CD4-positive, alpha-beta T cell (primary cell): ENCODE results near the gene RNF223. TPM values are rescaled to one million over a fixed set of nuclear protein-coding genes. Genes with fewer than 3 reads are reported as not detected.

Experiments
- ATAC-seq: fragments of 200-7000 bp; cut with Tn5 transposase; one replicate; pipeline ENCODE4 v1.10.0; 2022; ENCODE audit warnings: mild to moderate bottlenecking; ENCODE audit not compliant: poor library complexity
- CTCF ChIA-PET: fragments of 350-600 bp; sonication (Branson Sonifier 250); formaldehyde crosslinking; loops from one replicate; lab custom pipeline; 2021; ENCODE audit warnings: antibody characterized with exemption, inconsistent platforms; lab: Charles Lee
- POLR2A ChIA-PET: fragments of 350-600 bp; sonication (Branson Sonifier 250); formaldehyde crosslinking; loops from one replicate; lab custom pipeline; 2021; ENCODE audit warnings: antibody characterized with exemption, inconsistent platforms; lab: Charles Lee
- DNase-seq, 14 experiments: peaks; one replicate each; pipeline ENCODE4 v3.0.0-alpha.2; 2013 to 2020; ENCODE audit warnings: mixed read lengths in 2 of 14
- H3K27ac ChIP-seq, 2 donors: one replicate each; pipeline versions ENCODE4 v1.5.1 to v1.7.0; 2013; ENCODE audit warnings: low read length in 2 of 2, low read depth in 1 of 2, mild to moderate bottlenecking in 1 of 2
- H3K27me3 ChIP-seq, 2 experiments: 1 replicate in 1 of 2; 2 replicates in 1 of 2; pipeline versions ENCODE4 v1.6.1 to v1.7.0; 2013; ENCODE audit warnings: low read length in 2 of 2, control low read depth in 1 of 2, mild to moderate bottlenecking in 1 of 2, moderate library complexity in 1 of 2; ENCODE audit not compliant: insufficient read depth in 2 of 2, control insufficient read depth in 1 of 2
- H3K36me3 ChIP-seq: one replicate; pipeline ENCODE4 v1.6.1; 2013; ENCODE audit warnings: low read length, control low read depth; ENCODE audit not compliant: insufficient read depth
- H3K4me1 ChIP-seq: one replicate; pipeline ENCODE4 v1.6.1; 2013; ENCODE audit warnings: low read length, control low read depth; ENCODE audit not compliant: insufficient read depth
- H3K4me3 ChIP-seq: one replicate; pipeline ENCODE4 v1.5.1; 2013; ENCODE audit warnings: mild to moderate bottlenecking, low read length, moderate library complexity
- H3K9me3 ChIP-seq, 2 experiments: 1 replicate in 1 of 2; 2 replicates in 1 of 2; pipeline versions ENCODE4 v1.6.1 to v1.7.0; 2013; ENCODE audit warnings: low read length in 2 of 2, mild to moderate bottlenecking in 2 of 2, control low read depth in 1 of 2, moderate library complexity in 1 of 2; ENCODE audit not compliant: control insufficient read depth in 1 of 2, insufficient read depth in 1 of 2
- H3K27ac Mint-ChIP-seq: one replicate; pipeline ENCODE4 v1.8.0; 2020; ENCODE audit warnings: mixed read lengths
- H3K27me3 Mint-ChIP-seq: one replicate; pipeline ENCODE4 v1.8.0; 2021; ENCODE audit warnings: mixed read lengths
- H3K36me3 Mint-ChIP-seq: one replicate; pipeline ENCODE4 v1.8.0; 2021; ENCODE audit warnings: low read depth, mixed read lengths
- H3K4me1 Mint-ChIP-seq: one replicate; pipeline ENCODE4 v1.8.0; 2021; ENCODE audit warnings: low read depth, mixed read lengths
- H3K4me3 Mint-ChIP-seq: one replicate; pipeline ENCODE4 v1.8.0; 2020; ENCODE audit warnings: mild to moderate bottlenecking, mixed read lengths
- H3K9me3 Mint-ChIP-seq: one replicate; pipeline ENCODE4 v1.8.0; 2020; ENCODE audit warnings: mixed read lengths
- CTCF ChIP-seq: fragments of 200-600 bp; IDR thresholded peaks from one replicate; pipeline ENCODE4 v1.8.0; 2022; ENCODE audit warnings: antibody characterized with exemption, mild to moderate bottlenecking
- intact Hi-C, 2 experiments: fragments of 100-400 bp; cut with DNase I in 1 of 2; cut with micrococcal nuclease in 1 of 2; formaldehyde crosslinking; loops; one replicate each; pipeline versions ENCODE4 v1.15.1 to v1.9.0; 2023 to 2025; cut with DNase I, micrococcal nuclease
- total RNA-seq, 174 experiments: library from RNA in 2 of 174; stranded (reverse) in 2 of 174; gene quantifications; one replicate each; pipeline ENCODE4 v1.2.3 and lab custom pipeline; 2021 to 2026

The RNF223 gene
- total RNA-seq, 2 experiments from 2014 or later, result not detected

GRCh38 chr1:1053022-1053421, 21.1 kb downstream of the RNF223 start:
- no peaks in the 10 kb centered on the region for H3K36me3 Mint-ChIP-seq
- H3K4me1 Mint-ChIP-seq, result no peaks in the 10 kb centered on the region
- no peaks in the 10 kb centered on the region for H3K4me1 ChIP-seq
- peaks cover 13% of the 10 kb centered on the region for H3K27me3 Mint-ChIP-seq
- no peak overlapping the region for H3K27ac ChIP-seq
- TF ChIP-seq CTCF, result no peak
- DNase-seq (no peak), ATAC-seq (no peak)
- ChIA-PET POLR2A (no interaction called here), CTCF (interaction anchor here (0.6 kb wide), 1 partner anchor 219 kb away, joined by 4 read pairs; no protein-coding TSS in a partner anchor)
- H3K4me3 Mint-ChIP-seq, result no peak overlapping the region
- H3K9me3 Mint-ChIP-seq, result no peaks in the 10 kb centered on the region
- no peak overlapping the region for H3K27ac Mint-ChIP-seq
- intact Hi-C loops, result no loop called here
- peaks cover 0 to 2% of the 10 kb centered on the region in 2 experiments for H3K27me3 ChIP-seq
- H3K9me3 ChIP-seq, result peaks cover 0 to 3% of the 10 kb centered on the region in 2 experiments
- H3K4me3 ChIP-seq, result no peak overlapping the region
- no peaks in the 10 kb centered on the region for H3K36me3 ChIP-seq

GRCh38 chr1:1052003-1052840, 21.9 kb downstream of the RNF223 start:
- CTCF ChIA-PET, result no interaction called here
- H3K27ac Mint-ChIP-seq, result no peak overlapping the region

GRCh38 chr1:1051127-1051810, 22.8 kb downstream of the RNF223 start:
- H3K9me3 ChIP-seq, result peaks cover 0 to 4% of the 10 kb centered on the region in 2 experiments
- TF ChIP-seq CTCF, result no peak
- H3K4me3 ChIP-seq, result no peak overlapping the region
- intact Hi-C loops, result no loop called here
- H3K27ac Mint-ChIP-seq, result no peak overlapping the region
- H3K9me3 Mint-ChIP-seq, result no peaks in the 10 kb centered on the region
- ATAC-seq, result no peak
- H3K27me3 Mint-ChIP-seq, result peaks cover 7% of the 10 kb centered on the region
- H3K36me3 Mint-ChIP-seq, result no peaks in the 10 kb centered on the region
- H3K4me1 ChIP-seq, result no peaks in the 10 kb centered on the region
- H3K36me3 ChIP-seq, result no peaks in the 10 kb centered on the region
- H3K27me3 ChIP-seq, result no peaks in the 10 kb centered on the region
- CTCF ChIA-PET, result no interaction called here
- no peak for DNase-seq
- no peaks in the 10 kb centered on the region for H3K4me1 Mint-ChIP-seq
- POLR2A ChIA-PET, result no interaction called here
- no peak overlapping the region for H3K27ac ChIP-seq
- H3K4me3 Mint-ChIP-seq, result no peak overlapping the region

More at GRCh38 chr1:1052003-1052840, 21.9 kb downstream of the RNF223 start:
- no peak for ATAC-seq
- POLR2A ChIA-PET, result no interaction called here
- no peak for DNase-seq
- Histone ChIP-seq H3K9me3 (peaks cover 0 to 3% of the 10 kb centered on the region in 2 experiments), H3K27ac (no peak overlapping the region), H3K4me1 (no peaks in the 10 kb centered on the region), H3K4me3 (no peak overlapping the region), H3K27me3 (no peaks in the 10 kb centered on the region), H3K36me3 (no peaks in the 10 kb centered on the region)
- H3K4me1 Mint-ChIP-seq, result no peaks in the 10 kb centered on the region
- H3K9me3 Mint-ChIP-seq, result no peaks in the 10 kb centered on the region
- H3K4me3 Mint-ChIP-seq, result no peak overlapping the region
- H3K27me3 Mint-ChIP-seq, result peaks cover 7% of the 10 kb centered on the region
- TF ChIP-seq CTCF, result no peak
- intact Hi-C loops, result no loop called here
- H3K36me3 Mint-ChIP-seq, result no peaks in the 10 kb centered on the region
